H9 (cell line): ENCODE results near the gene GPR37L1. TPM values are rescaled to one million over a fixed set of nuclear protein-coding genes. Genes with fewer than 3 reads are reported as not detected.

ENCODE experiments used
- DNase-seq: peaks from one replicate; pipeline ENCODE4 v3.0.0-alpha.2; 2017
- H2AFZ ChIP-seq: one replicate; pipeline ENCODE4 v1.6.1; 2013; ENCODE audit warnings: mild to moderate bottlenecking, low read length, control low read depth, moderate library complexity
- H2AK5ac ChIP-seq: 2 replicates; pipeline ENCODE4 v1.6.1; 2013; ENCODE audit warnings: low read length, control low read depth, mixed read lengths; ENCODE audit not compliant: insufficient read length
- H2BK120ac ChIP-seq: one replicate; pipeline ENCODE4 v1.6.1; 2013; ENCODE audit warnings: low read depth, mild to moderate bottlenecking, low read length, control low read depth, inconsistent platforms; ENCODE audit not compliant: poor library complexity, severe bottlenecking
- H2BK12ac ChIP-seq: 2 replicates; pipeline ENCODE4 v1.6.1; 2013; ENCODE audit warnings: low read length, control low read depth, mixed read lengths, low read depth; ENCODE audit not compliant: insufficient read length
- H2BK15ac ChIP-seq: 2 replicates; pipeline ENCODE4 v1.6.1; 2013; ENCODE audit warnings: low read depth, low read length, control low read depth
- H2BK20ac ChIP-seq: one replicate; pipeline ENCODE4 v1.6.1; 2013; ENCODE audit warnings: low read depth, mild to moderate bottlenecking, low read length, control low read depth, inconsistent platforms; ENCODE audit not compliant: poor library complexity, severe bottlenecking
- H2BK5ac ChIP-seq: 2 replicates; pipeline ENCODE4 v1.6.1; 2013; ENCODE audit warnings: low read length, control low read depth, mixed read lengths; ENCODE audit not compliant: insufficient read length
- H3K14ac ChIP-seq: 2 replicates; pipeline ENCODE4 v1.6.1; 2013; ENCODE audit warnings: low read length, control low read depth; ENCODE audit not compliant: insufficient read depth
- H3K18ac ChIP-seq: 2 replicates; pipeline ENCODE4 v1.6.1; 2013; ENCODE audit warnings: low read depth, mild to moderate bottlenecking, mixed read lengths, low read length, control low read depth; ENCODE audit not compliant: insufficient read length
- H3K23ac ChIP-seq: 2 replicates; pipeline ENCODE4 v1.6.1; 2013; ENCODE audit warnings: low read length, control low read depth, mixed read lengths, low read depth; ENCODE audit not compliant: insufficient read length
- H3K23me2 ChIP-seq: 2 replicates; pipeline ENCODE4 v1.6.1; 2013; ENCODE audit warnings: low read depth, mild to moderate bottlenecking, mixed read lengths, low read length, control low read depth; ENCODE audit not compliant: insufficient read length, poor library complexity, severe bottlenecking
- H3K27ac ChIP-seq: 2 replicates; pipeline ENCODE4 v1.5.1; 2013; ENCODE audit warnings: low read length, control low read depth, mixed read lengths, low read depth; ENCODE audit not compliant: insufficient read length
- H3K27me3 ChIP-seq: 2 replicates; pipeline ENCODE4 v1.6.1; 2013; ENCODE audit warnings: low read length, control low read depth, inconsistent platforms; ENCODE audit not compliant: insufficient read depth
- H3K4ac ChIP-seq: 2 replicates; pipeline ENCODE4 v1.6.1; 2013; ENCODE audit warnings: low read depth, mild to moderate bottlenecking, control low read depth, inconsistent platforms, low read length, moderate library complexity
- H3K4me1 ChIP-seq: 2 replicates; pipeline ENCODE4 v1.6.1; 2013; ENCODE audit warnings: low read length, control low read depth, inconsistent platforms; ENCODE audit not compliant: insufficient read depth
- H3K4me2 ChIP-seq: 2 replicates; pipeline ENCODE4 v1.6.1; 2013; ENCODE audit warnings: low read length, control low read depth, mixed read lengths; ENCODE audit not compliant: insufficient read length, insufficient read depth
- H3K56ac ChIP-seq: 2 replicates; pipeline ENCODE4 v1.6.1; 2013; ENCODE audit warnings: low read depth, mild to moderate bottlenecking, mixed read lengths, low read length, control low read depth; ENCODE audit not compliant: insufficient read length
- H3K79me1 ChIP-seq: 2 replicates; pipeline ENCODE4 v1.6.1; 2013; ENCODE audit warnings: low read depth, mild to moderate bottlenecking, moderate library complexity, low read length, control low read depth, inconsistent platforms; ENCODE audit not compliant: insufficient read depth, poor library complexity, severe bottlenecking
- H3K79me2 ChIP-seq: 2 replicates; pipeline ENCODE4 v1.6.1; 2013; ENCODE audit warnings: low read length, control low read depth, inconsistent platforms; ENCODE audit not compliant: insufficient read depth
- H3K9ac ChIP-seq: 2 replicates; pipeline ENCODE4 v1.6.1; 2013; ENCODE audit warnings: low read length, control low read depth, mixed read lengths; ENCODE audit not compliant: insufficient read length; ENCODE audit errors: extremely low read depth
- H3K9me3 ChIP-seq: one replicate; pipeline ENCODE4 v1.6.1; 2013; ENCODE audit warnings: low read depth, low read length, inconsistent platforms; ENCODE audit not compliant: control insufficient read depth
- H3T11ph ChIP-seq: one replicate; pipeline ENCODE4 v1.6.1; 2013; ENCODE audit warnings: mild to moderate bottlenecking, low read length, control low read depth, inconsistent platforms
- H4K20me1 ChIP-seq: one replicate; pipeline ENCODE4 v1.6.1; 2013; ENCODE audit not compliant: control insufficient read depth, insufficient read length, insufficient read depth
- H4K5ac ChIP-seq: 2 replicates; pipeline ENCODE4 v1.6.1; 2013; ENCODE audit warnings: low read depth, mild to moderate bottlenecking, mixed read lengths, low read length, control low read depth; ENCODE audit not compliant: insufficient read length
- H4K8ac ChIP-seq: replicated peaks from 2 replicates; pipeline ENCODE4 v1.6.1; 2013; ENCODE audit warnings: low read length, control low read depth, mixed read lengths, low read depth; ENCODE audit not compliant: insufficient read length
- H4K91ac ChIP-seq: 2 replicates; pipeline ENCODE4 v1.6.1; 2013; ENCODE audit warnings: low read depth, mild to moderate bottlenecking, moderate library complexity, mixed read lengths, low read length, control low read depth; ENCODE audit not compliant: insufficient read length
- H3K27ac Mint-ChIP-seq, 3 experiments: 2 replicates in 2 of 3; 3 replicates in 1 of 3; pipeline ENCODE4 v1.8.0; 2020 to 2021; ENCODE audit warnings: mixed read lengths in 3 of 3, mild to moderate bottlenecking in 1 of 3, moderate library complexity in 1 of 3
- H3K27me3 Mint-ChIP-seq: 2 replicates; pipeline ENCODE4 v1.8.0; 2021; ENCODE audit warnings: low read depth, mild to moderate bottlenecking, moderate library complexity, mixed read lengths
- H3K36me3 Mint-ChIP-seq, 3 experiments: 2 replicates in 2 of 3; 3 replicates in 1 of 3; pipeline ENCODE4 v1.8.0; 2020 to 2021; ENCODE audit warnings: low read depth in 3 of 3, mixed read lengths in 3 of 3; ENCODE audit not compliant: insufficient read depth in 1 of 3
- H3K4me1 Mint-ChIP-seq, 2 experiments: 2 replicates each; pipeline ENCODE4 v1.8.0; 2020; ENCODE audit warnings: mixed read lengths in 2 of 2
- H3K4me3 Mint-ChIP-seq, 2 experiments: 2 replicates in 1 of 2; 3 replicates in 1 of 2; pipeline ENCODE4 v1.8.0; 2020 to 2021; ENCODE audit warnings: mild to moderate bottlenecking in 2 of 2, mixed read lengths in 2 of 2, moderate library complexity in 1 of 2
- H3K9me3 Mint-ChIP-seq, 2 experiments: 2 replicates in 1 of 2; 3 replicates in 1 of 2; pipeline ENCODE4 v1.8.0; 2020; ENCODE audit warnings: mild to moderate bottlenecking in 2 of 2, mixed read lengths in 2 of 2, moderate library complexity in 1 of 2
- WGBS: extraction: QIAGEN DNeasy Blood & Tissue Kit; methylation state at CpG from one replicate; pipeline ENCODE4 v1.1.7; 2013; ENCODE audit warnings: missing lambda C conversion rate, low lambda C conversion rate, mixed read lengths; ENCODE audit not compliant: insufficient read length; ENCODE audit errors: extremely low coverage; 5-methylcytosine and 5-hydroxymethylcytosine counted together
- total RNA-seq: library from RNA; stranded (reverse); gene quantifications from 2 replicates; pipeline ENCODE4 v1.2.1, GENCODE V29; 2021
- TF ChIP-seq, protein P1 (sequence below): fragments of 200-600 bp; sonication (generic); conservative IDR thresholded peaks from 3 replicates; pipeline ENCODE4 v1.8.0; 2021; ENCODE audit warnings: antibody characterized with exemption, mild to moderate bottlenecking

Gene GPR37L1
- total RNA-seq, 1 experiment from 2014 or later: 0.11 TPM

DNA sequence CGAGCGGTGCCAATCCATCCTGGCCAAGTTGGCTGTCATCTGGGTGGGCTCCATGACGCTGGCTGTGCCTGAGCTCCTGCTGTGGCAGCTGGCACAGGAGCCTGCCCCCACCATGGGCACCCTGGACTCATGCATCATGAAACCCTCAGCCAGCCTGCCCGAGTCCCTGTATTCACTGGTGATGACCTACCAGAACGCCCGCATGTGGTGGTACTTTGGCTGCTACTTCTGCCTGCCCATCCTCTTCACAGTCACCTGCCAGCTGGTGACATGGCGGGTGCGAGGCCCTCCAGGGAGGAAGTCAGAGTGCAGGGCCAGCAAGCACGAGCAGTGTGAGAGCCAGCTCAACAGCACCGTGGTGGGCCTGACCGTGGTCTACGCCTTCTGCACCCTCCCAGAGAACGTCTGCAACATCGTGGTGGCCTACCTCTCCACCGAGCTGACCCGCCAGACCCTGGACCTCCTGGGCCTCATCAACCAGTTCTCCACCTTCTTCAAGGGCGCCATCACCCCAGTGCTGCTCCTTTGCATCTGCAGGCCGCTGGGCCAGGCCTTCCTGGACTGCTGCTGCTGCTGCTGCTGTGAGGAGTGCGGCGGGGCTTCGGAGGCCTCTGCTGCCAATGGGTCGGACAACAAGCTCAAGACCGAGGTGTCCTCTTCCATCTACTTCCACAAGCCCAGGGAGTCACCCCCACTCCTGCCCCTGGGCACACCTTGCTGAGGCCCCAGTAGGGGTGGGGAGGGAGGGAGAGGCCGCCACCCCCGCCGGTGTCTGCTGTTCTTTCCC is 5.3 kb downstream of the GPR37L1 start:
- Histone ChIP-seq H2AFZ (no peak overlapping the region), H3K14ac (no peak overlapping the region), H3K79me1 (no peaks in the 10 kb centered on the region), H3K4me1 (0 out of 2 replicates have a peak, but pooled peaks cover 4% of the 10 kb centered on the region), H3K27ac (no peak overlapping the region), H2AK5ac (no peak overlapping the region), H3T11ph (no peak overlapping the region), H3K9me3 (no peaks in the 10 kb centered on the region), H2BK5ac (no peak overlapping the region), H2BK20ac (no peak overlapping the region), H4K20me1 (no peaks in the 10 kb centered on the region), H2BK15ac (no peak overlapping the region), H4K5ac (no peak overlapping the region), H2BK120ac (no peak overlapping the region), H3K4me2 (no peak overlapping the region), H4K91ac (no peak overlapping the region), H3K4ac (no peak overlapping the region), H3K18ac (no peak overlapping the region), H3K23me2 (no peaks in the 10 kb centered on the region), H2BK12ac (no peak overlapping the region), H4K8ac (no peak overlapping the region), H3K27me3 (no peaks in the 10 kb centered on the region), H3K79me2 (no peaks in the 10 kb centered on the region), H3K23ac (no peak overlapping the region), H3K9ac (no peak overlapping the region), H3K56ac (no peak overlapping the region)
- Mint-ChIP-seq H3K27me3 (peaks cover 9% of the 10 kb centered on the region), H3K4me1 (peaks cover 18% of the 10 kb centered on the region in 2 experiments), H3K36me3 (peaks cover 4 to 12% (median 7%) of the 10 kb centered on the region in 3 experiments; a peak in 6 of 7 replicates), H3K4me3 (no peak overlapping the region), H3K27ac (0 out of 7 replicates have a peak overlapping the region, but pooled peaks of 1 of the 3 experiments have one; percentile 79), H3K9me3 (no peaks in the 10 kb centered on the region)
- no CpG with 5 or more reads among the region's 26 CpGs for WGBS
- DNase-seq: no peak
- TF ChIP-seq, protein P1, sequence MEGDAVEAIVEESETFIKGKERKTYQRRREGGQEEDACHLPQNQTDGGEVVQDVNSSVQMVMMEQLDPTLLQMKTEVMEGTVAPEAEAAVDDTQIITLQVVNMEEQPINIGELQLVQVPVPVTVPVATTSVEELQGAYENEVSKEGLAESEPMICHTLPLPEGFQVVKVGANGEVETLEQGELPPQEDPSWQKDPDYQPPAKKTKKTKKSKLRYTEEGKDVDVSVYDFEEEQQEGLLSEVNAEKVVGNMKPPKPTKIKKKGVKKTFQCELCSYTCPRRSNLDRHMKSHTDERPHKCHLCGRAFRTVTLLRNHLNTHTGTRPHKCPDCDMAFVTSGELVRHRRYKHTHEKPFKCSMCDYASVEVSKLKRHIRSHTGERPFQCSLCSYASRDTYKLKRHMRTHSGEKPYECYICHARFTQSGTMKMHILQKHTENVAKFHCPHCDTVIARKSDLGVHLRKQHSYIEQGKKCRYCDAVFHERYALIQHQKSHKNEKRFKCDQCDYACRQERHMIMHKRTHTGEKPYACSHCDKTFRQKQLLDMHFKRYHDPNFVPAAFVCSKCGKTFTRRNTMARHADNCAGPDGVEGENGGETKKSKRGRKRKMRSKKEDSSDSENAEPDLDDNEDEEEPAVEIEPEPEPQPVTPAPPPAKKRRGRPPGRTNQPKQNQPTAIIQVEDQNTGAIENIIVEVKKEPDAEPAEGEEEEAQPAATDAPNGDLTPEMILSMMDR: no peak
